GM12878 (cell line): ENCODE results near the gene DUSP15. TPM values are rescaled to one million over a fixed set of nuclear protein-coding genes. Genes with fewer than 3 reads are reported as not detected.

Experiments used
- ATAC-seq: fragments of 200-7000 bp; cut with Tn5 transposase; 3 replicates; pipeline ENCODE4 v1.9.1; 2020; ENCODE audit warnings: mild to moderate bottlenecking, moderate library complexity
- BruUV-seq: library from RNA; stranded (reverse); fragments of 400-500 nt; replicated peaks from 2 replicates; lab custom pipeline; 2021; lab: Mats Ljungman, UMichigan
- CTCF ChIA-PET: fragments of 300-600 bp; sonication (Branson Sonifier 250); formaldehyde crosslinking; extraction: SDS; loops from one replicate; lab custom pipeline; 2021; ENCODE audit warnings: inconsistent platforms; lab: Yijun Ruan, JAX
- POLR2A ChIA-PET: fragments of 350-600 bp; formaldehyde crosslinking; extraction: SDS; loops from one replicate; lab custom pipeline; 2021; ENCODE audit warnings: inconsistent platforms; lab: Charles Lee
- RAD21 ChIA-PET: fragments of 300-600 bp; sonication (Branson Sonifier 250); formaldehyde crosslinking; loops from one replicate; lab custom pipeline; 2023; ENCODE audit warnings: antibody characterized with exemption; ENCODE audit not compliant: unreplicated experiment; lab: Charles Lee
- SMC1A ChIA-PET: fragments of 300-600 bp; sonication (Branson Sonifier 250); formaldehyde crosslinking; loops from one replicate; lab custom pipeline; 2023; ENCODE audit not compliant: unreplicated experiment, uncharacterized antibody; lab: Charles Lee
- DNase-seq: peaks from one replicate; pipeline ENCODE4 v3.0.0-alpha.2; 2011; ENCODE audit warnings: low read depth, low spot score
- FAIRE-seq: peaks from 3 replicates; lab custom pipeline; 2011; peaks lifted over from hg19 to GRCh38; lab: Jason Lieb, UNC
- H2AFZ ChIP-seq: 2 replicates; pipeline ENCODE4 v1.6.0; 2011; ENCODE audit warnings: low read depth, low read length, control low read depth; ENCODE audit not compliant: control insufficient read depth
- H3K27ac ChIP-seq: 2 replicates; pipeline ENCODE4 v1.5.1; 2011; ENCODE audit warnings: control low read depth; ENCODE audit not compliant: control insufficient read depth, insufficient read depth
- H3K27me3 ChIP-seq, 2 experiments: replicated peaks in 1 of 2; 2 replicates each; pipeline versions ENCODE4 v1.6.0 to v1.6.1; 2011; ENCODE audit warnings: low read length in 1 of 2; ENCODE audit not compliant: control insufficient read depth in 2 of 2, insufficient read depth in 2 of 2
- H3K36me3 ChIP-seq, 2 experiments: 2 replicates each; pipeline ENCODE4 v1.5.1; 2011; ENCODE audit warnings: low read length in 1 of 2; ENCODE audit not compliant: control insufficient read depth in 2 of 2, insufficient read depth in 2 of 2
- H3K4me1 ChIP-seq: 2 replicates; pipeline ENCODE4 v1.6.1; 2011; ENCODE audit warnings: mild to moderate bottlenecking, low read length, moderate library complexity, mixed read lengths; ENCODE audit not compliant: control insufficient read depth, insufficient read depth
- H3K4me2 ChIP-seq: 2 replicates; pipeline ENCODE4 v1.6.0; 2011; ENCODE audit warnings: control low read depth; ENCODE audit not compliant: control insufficient read depth, insufficient read depth
- H3K4me3 ChIP-seq: fragments of 200-600 bp; sonication (generic); 2 replicates; pipeline ENCODE4 v1.5.1; 2016
- H3K79me2 ChIP-seq: 2 replicates; pipeline ENCODE4 v1.6.0; 2011; ENCODE audit warnings: low read length; ENCODE audit not compliant: control insufficient read depth, insufficient read depth
- H3K9ac ChIP-seq: 2 replicates; pipeline ENCODE4 v1.8.0; 2011; ENCODE audit warnings: low read length, control low read depth, mixed read lengths; ENCODE audit not compliant: control insufficient read depth, insufficient read depth
- H3K9me3 ChIP-seq: replicated peaks from 3 replicates; pipeline ENCODE4 v1.5.1; 2011; ENCODE audit warnings: mild to moderate bottlenecking, low read length; ENCODE audit not compliant: control insufficient read depth, insufficient read depth
- H4K20me1 ChIP-seq: 2 replicates; pipeline ENCODE4 v1.6.0; 2011; ENCODE audit not compliant: control insufficient read depth, insufficient read depth
- BHLHE40 ChIP-seq, 2 experiments: fragments of 450-650 bp in 1 of 2; IDR thresholded peaks; 2 replicates each; pipeline ENCODE4 v1.6.1; 2011 to 2017; ENCODE audit warnings: low read depth in 2 of 2, borderline replicate concordance in 1 of 2, improper control_type of control experiment in 1 of 2, low read length in 1 of 2, mild to moderate bottlenecking in 1 of 2
- CHD2 ChIP-seq: IDR thresholded peaks from 2 replicates; pipeline ENCODE4 v1.6.1; 2011; ENCODE audit warnings: low read depth, low read length, improper control_type of control experiment, borderline replicate concordance
- E2F8 ChIP-seq: fragments of 450-650 bp; IDR thresholded peaks from 2 replicates; pipeline ENCODE4 v1.6.1; 2018; ENCODE audit warnings: mild to moderate bottlenecking, low read depth, moderate library complexity; ENCODE audit not compliant: partially characterized antibody
- ESRRA ChIP-seq: IDR thresholded peaks from 2 replicates; pipeline ENCODE4 v1.6.1; 2012; ENCODE audit warnings: mild to moderate bottlenecking, low read length, improper control_type of control experiment
- ETV6 ChIP-seq, 2 experiments: fragments of 450-650 bp in 1 of 2; IDR thresholded peaks in 1 of 2; conservative IDR thresholded peaks in 1 of 2; 2 replicates each; pipeline ENCODE4 v1.6.1; 2014; ENCODE audit warnings: antibody characterized with exemption in 1 of 2, borderline replicate concordance in 1 of 2, low read depth in 1 of 2, mild to moderate bottlenecking in 1 of 2, moderate library complexity in 1 of 2
- EZH2 ChIP-seq: IDR thresholded peaks from 2 replicates; pipeline ENCODE4 v1.6.1; 2012; ENCODE audit warnings: low read depth, mild to moderate bottlenecking, control low read depth, inconsistent platforms, low read length, borderline replicate concordance; ENCODE audit not compliant: control insufficient read depth
- MEF2A ChIP-seq: IDR thresholded peaks from 2 replicates; pipeline ENCODE4 v1.6.1; 2011; ENCODE audit warnings: low read depth, mild to moderate bottlenecking, low read length, moderate library complexity; ENCODE audit not compliant: insufficient read depth
- NBN ChIP-seq: fragments of 450-650 bp; IDR thresholded peaks from 2 replicates; pipeline ENCODE4 v1.6.1; 2016
- NFYB ChIP-seq: IDR thresholded peaks from 2 replicates; pipeline ENCODE4 v1.6.1; 2011; ENCODE audit warnings: low read depth, mild to moderate bottlenecking, low read length, improper control_type of control experiment, moderate library complexity; ENCODE audit not compliant: insufficient read depth
- NR2F1 ChIP-seq: fragments of 450-650 bp; conservative IDR thresholded peaks from 2 replicates; pipeline ENCODE4 v1.6.1; 2017; ENCODE audit warnings: mild to moderate bottlenecking
- NRF1 ChIP-seq: conservative IDR thresholded peaks from 2 replicates; pipeline ENCODE4 v1.6.1; 2011; ENCODE audit warnings: mild to moderate bottlenecking, low read depth, low read length, improper control_type of control experiment
- PAX8 ChIP-seq: fragments of 450-650 bp; IDR thresholded peaks from 2 replicates; pipeline ENCODE4 v1.6.1; 2017; ENCODE audit warnings: mild to moderate bottlenecking, moderate library complexity
- SRF ChIP-seq, 2 experiments: IDR thresholded peaks; 2 replicates each; pipeline ENCODE4 v1.6.1; 2011; ENCODE audit warnings: low read depth in 2 of 2, low read length in 2 of 2, mild to moderate bottlenecking in 1 of 2, moderate library complexity in 1 of 2
- ZNF687 ChIP-seq: fragments of 450-650 bp; IDR thresholded peaks from 2 replicates; pipeline ENCODE4 v1.6.1; 2017; ENCODE audit warnings: mild to moderate bottlenecking, moderate library complexity
- WGBS: methylation state at CpG from one replicate; pipeline ENCODE4 v1.1.6; 2016; ENCODE audit warnings: low lambda C conversion rate; ENCODE audit not compliant: insufficient replicate concordance, insufficient coverage; ENCODE audit errors: missing lambda C conversion rate; 5-methylcytosine and 5-hydroxymethylcytosine counted together
- in situ Hi-C: fragments of 300-500 bp; cut with MboI; formaldehyde crosslinking; loops from 9 replicates; pipeline ENCODE4 v1.14.3; 2018; ENCODE audit warnings: mixed read lengths
- intact Hi-C: fragments of 100-400 bp; cut with micrococcal nuclease; formaldehyde crosslinking; loops from one replicate; pipeline ENCODE4 v1.14.2; 2022; ENCODE audit not compliant: unreplicated experiment
- polyA plus RNA-seq, 11 experiments: library from polyadenylated mRNA; depleted of rRNA in 4 of 11; unstranded in 6 of 11; stranded (reverse) in 5 of 11; fragments of >200 nt; fragmentation: Nextera tagmentation in 4 of 11; fragmentation: Illumina TruSeq in 1 of 11; extraction: Ambion mirVana in 4 of 11; extraction: Trizol in 1 of 11; gene quantifications; 1 replicate in 1 of 11; 2 replicates in 10 of 11; pipeline versions ENCODE4 v1.2.1 to v1.2.3, GENCODE V29; 2011 to 2016; ENCODE audit warnings: inconsistent platforms in 2 of 11, missing spikeins in 2 of 11, low read depth in 1 of 11
- total RNA-seq, 4 experiments: library from RNA; depleted of rRNA in 3 of 4; stranded (reverse); fragments of >200 nt in 3 of 4; fragmentation: Illumina TruSeq in 1 of 4; extraction: Trizol in 1 of 4; gene quantifications; 2 replicates each; pipeline versions ENCODE4 v1.2.1 to v1.2.3, GENCODE V29; 2013 to 2021

DUSP15 gene
- total and polyA plus RNA-seq, 10 of the 15 experiments (the other 5 are each of a cell fraction or from before 2014, with no cell fraction given): 0.06 to 2.5 (median 0.67) TPM; not detected in 1

DNA sequence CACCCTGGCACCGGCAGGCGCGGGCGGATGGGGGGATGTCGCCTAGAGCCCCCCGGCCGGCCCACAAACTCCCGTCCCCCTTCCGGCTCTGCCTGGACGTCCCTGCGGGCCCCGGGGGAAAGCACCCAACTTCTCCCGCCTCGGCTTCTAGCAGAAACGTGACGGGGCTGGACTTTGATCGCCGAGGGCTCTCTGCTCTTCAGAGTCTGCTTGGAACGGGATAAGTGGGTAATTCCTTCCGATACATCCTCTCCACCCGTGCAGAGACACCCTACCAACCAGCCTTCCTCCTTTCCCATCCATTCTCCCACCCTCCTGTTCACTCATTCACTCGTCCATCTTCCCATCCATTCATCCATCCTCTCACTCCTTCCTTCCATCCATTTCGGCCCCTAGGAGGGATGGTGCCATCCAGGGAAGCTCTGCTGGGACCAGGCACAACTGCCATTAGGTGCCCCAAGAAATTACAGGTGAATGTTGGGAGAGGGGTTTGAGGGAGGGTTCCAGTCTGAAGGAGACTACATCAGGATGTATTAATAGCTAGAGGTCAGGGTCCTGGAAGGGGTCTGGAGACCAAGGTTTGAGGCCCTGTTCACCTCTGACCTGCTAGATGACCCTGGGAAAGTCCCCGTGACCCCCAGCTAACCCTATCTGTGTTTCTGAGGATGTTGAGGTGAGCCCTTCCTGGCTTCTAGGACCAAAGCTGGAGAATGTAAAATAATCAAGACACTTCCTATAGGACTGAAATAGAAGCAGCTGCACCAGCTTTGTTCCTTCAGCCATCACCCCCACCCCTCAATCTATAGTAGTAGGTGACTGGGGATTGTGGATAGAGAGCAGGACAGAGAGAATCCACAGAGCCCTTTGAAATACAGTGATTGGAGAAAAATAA, 645 bp upstream of the DUSP15 start:
- CTCF ChIA-PET: interaction anchor here (0.9 to 4.0 kb wide), 8 partner anchors 16 to 163 kb away, joined by 3 to 26 read pairs (median 6); partner anchors contain the start of gene PDRG1
- POLR2A ChIA-PET: interaction anchor here (0.5 to 6.1 kb wide), 10 partner anchors 9 to 614 kb away, joined by 3 to 31 read pairs (median 6); no protein-coding TSS in a partner anchor
- TF ChIP-seq ETV6 (conservative IDR thresholded peaks at IDR 0.05 in 1 of 2, IDR thresholded peaks at IDR 0.05 in 1 of 2; ENCODE audit: borderline replicate concordance in 1 of 2, low read depth in 1 of 2) (no peak), MEF2A (no peak), NRF1 (no peak), E2F8 (peak; percentile 51), NFYB (no peak), PAX8 (no peak), SRF (IDR thresholded peaks at IDR 0.05; ENCODE audit: low read depth in 2 of 2, low read length in 2 of 2) (no peak), ESRRA (no peak), BHLHE40 (IDR thresholded peaks at IDR 0.05; ENCODE audit: borderline replicate concordance in 1 of 2, low read depth in 2 of 2, low read length in 1 of 2) (peak; percentile 94 to 97), ZNF687 (no peak), NBN (peak; percentile 57; the same call in 1 of the 2 replicates), NR2F1 (peak; percentile 85), CHD2 (no peak), EZH2 (0 out of 2 replicates have a peak, but pooled peaks have one; percentile 60)

More for the DNA sequence above, 645 bp upstream of the DUSP15 start:
- Histone ChIP-seq H3K4me3 (peak overlapping the region; percentile 41; the same call in 1 of the 2 replicates), H3K36me3 (no peaks in the 10 kb centered on the region), H4K20me1 (no peaks in the 10 kb centered on the region), H3K27ac (no peak overlapping the region), H2AFZ (peak overlapping the region; percentile 28), H3K27me3 (peaks cover 6 to 13% of the 10 kb centered on the region in 2 experiments), H3K9me3 (no peaks in the 10 kb centered on the region), H3K9ac (peak overlapping the region; percentile 31; the same call in 1 of the 2 replicates), H3K4me1 (peaks cover 13% of the 10 kb centered on the region), H3K79me2 (no peaks in the 10 kb centered on the region), H3K4me2 (peak overlapping the region; percentile 69)
- ATAC-seq: peak; percentile 57
- intact Hi-C loops: no loop called here
- BruUV-seq: TSS peak; percentile 74
- in situ Hi-C loops: no loop called here
- no peak for DNase-seq
- SMC1A ChIA-PET: interaction anchor here (0.6 to 4.2 kb wide), 8 partner anchors 8 to 81 kb away, joined by 3 to 16 read pairs (median 7); partner anchors contain the start of gene PDRG1
- FAIRE-seq: no peak
- WGBS: 6% methylated on average over 22 of the region's 24 CpGs
- RAD21 ChIA-PET: interaction anchor here (0.9 to 2.0 kb wide), 6 partner anchors 9 to 81 kb away, joined by 3 to 7 read pairs (median 4); partner anchors contain the start of gene PDRG1
